GM18868 (cell line): Measurements from ENCODE around the gene BEND2.
"Not testable (repeated sequence)": the region's sequence is repeated elsewhere in the genome, so short reads cannot be mapped to it uniquely, and the experiment has no call there.

ENCODE experiments used
- ATAC-seq: cut with Tn5 transposase; IDR thresholded peaks from one replicate; pipeline ENCODE4 v1.9.1; 2021; ENCODE audit warnings: mild to moderate bottlenecking, moderate library complexity; ENCODE audit not compliant: unreplicated experiment

Gene BEND2

GRCh38 chrX:18220786-18221185, at the start of gene BEND2:
BEND2 (minus strand) TSS chrX:18220886; CDS start chrX:18220750, 136 bp downstream.
- no peak for ATAC-seq

GRCh38 chrX:18255059-18255458, 34.4 kb upstream of the BEND2 start:
- ATAC-seq: no peak

- no peak for ATAC-seq
Measured at GRCh38 chrX:18252644-18253359, 32.1 kb upstream of the BEND2 start.

- ATAC-seq: not testable (repeated sequence)
Measured at GRCh38 chrX:18229646-18230045, 9.0 kb upstream of the BEND2 start.

GRCh38 chrX:18228069-18228468, 7.4 kb upstream of the BEND2 start:
- no peak for ATAC-seq

GRCh38 chrX:18227458-18227857, 6.8 kb upstream of the BEND2 start:
- ATAC-seq: no peak

- no peak for ATAC-seq
Measured at GRCh38 chrX:18210470-18210869, 10.2 kb downstream of the BEND2 start.

- ATAC-seq: no peak
Measured at GRCh38 chrX:18206657-18207056, 14.0 kb downstream of the BEND2 start.

- ATAC-seq: no peak
Measured at GRCh38 chrX:18203631-18204030, 17.1 kb downstream of the BEND2 start.

GRCh38 chrX:18194688-18195087, 26.0 kb downstream of the BEND2 start:
- ATAC-seq: no peak

- ATAC-seq: no peak
Measured at GRCh38 chrX:18179446-18179845, 41.2 kb downstream of the BEND2 start.

- no peak for ATAC-seq
Measured at GRCh38 chrX:18174971-18175370, 45.7 kb downstream of the BEND2 start.

GRCh38 chrX:18174209-18174608, 46.5 kb downstream of the BEND2 start:
- no peak for ATAC-seq

GRCh38 chrX:18173494-18174180, 47.0 kb downstream of the BEND2 start:
- no peak for ATAC-seq

- ATAC-seq: no peak
Measured at GRCh38 chrX:18172970-18173369, 47.7 kb downstream of the BEND2 start.

- ATAC-seq: no peak
Measured at GRCh38 chrX:18170910-18171309, 49.8 kb downstream of the BEND2 start.

- no peak for ATAC-seq
Measured at GRCh38 chrX:18166068-18166467, 54.6 kb downstream of the BEND2 start.

GRCh38 chrX:18160369-18160768, 60.3 kb downstream of the BEND2 start:
- ATAC-seq: no peak

GRCh38 chrX:18158963-18159362, 61.7 kb downstream of the BEND2 start:
- ATAC-seq: no peak

- ATAC-seq: no peak
Measured at GRCh38 chrX:18151649-18152048, 69.0 kb downstream of the BEND2 start.

- no peak for ATAC-seq
Measured at GRCh38 chrX:18151157-18151556, 69.5 kb downstream of the BEND2 start.

- no peak for ATAC-seq
Measured at GRCh38 chrX:18149454-18149853, 71.2 kb downstream of the BEND2 start.
